HepG2 (cell line): ENCODE measurements around the gene EHD1. TPM values are rescaled to one million over a fixed set of nuclear protein-coding genes. Genes with fewer than 3 reads are reported as not detected.

Experiments used
- AGO1 ChIP-seq: fragments of 200-400 bp; formaldehyde crosslinking; IDR thresholded peaks from 2 replicates; pipeline ENCODE4 v1.6.1; 2017; ENCODE audit warnings: mild to moderate bottlenecking, low read depth, low read length, moderate library complexity; ENCODE audit not compliant: poor library complexity, severe bottlenecking
- FOXK2 ChIP-seq: fragments of 450-650 bp; IDR thresholded peaks from 2 replicates; pipeline ENCODE4 v1.6.1; 2016
- MBD4 ChIP-seq: IDR thresholded peaks from 2 replicates; pipeline ENCODE4 v1.6.1; 2012; ENCODE audit warnings: low read length, inconsistent platforms, borderline replicate concordance
- NR2C2 ChIP-seq: sonication (generic); formaldehyde crosslinking; IDR thresholded peaks from 2 replicates; pipeline ENCODE4 v1.4.0; 2020; ENCODE audit warnings: missing genetic modification reagents, mild to moderate bottlenecking, moderate library complexity, borderline replicate concordance
- SAP130 ChIP-seq: IDR thresholded peaks from 2 replicates; pipeline ENCODE4 v1.6.1; 2016; ENCODE audit warnings: low read depth
- ZBTB8A ChIP-seq: sonication (generic); formaldehyde crosslinking; IDR thresholded peaks from 2 replicates; pipeline ENCODE4 v1.4.0; 2020; ENCODE audit warnings: mild to moderate bottlenecking, low read depth, missing genetic modification reagents, borderline replicate concordance
- ZNF484 ChIP-seq: sonication (generic); formaldehyde crosslinking; IDR thresholded peaks from 2 replicates; pipeline ENCODE4 v1.5.1; 2020; ENCODE audit warnings: mild to moderate bottlenecking, low read depth, missing genetic modification reagents, borderline replicate concordance
- ZNF652 ChIP-seq: IDR thresholded peaks from 2 replicates; pipeline ENCODE4 v1.6.1; 2016; ENCODE audit warnings: low read depth, borderline replicate concordance
- ZNF672 ChIP-seq: sonication (generic); formaldehyde crosslinking; IDR thresholded peaks from 2 replicates; pipeline ENCODE4 v1.8.1; 2022; ENCODE audit warnings: missing genetic modification reagents
- ZNF784 ChIP-seq: sonication (generic); formaldehyde crosslinking; IDR thresholded peaks from 2 replicates; pipeline ENCODE4 v1.5.1; 2020; ENCODE audit warnings: missing genetic modification reagents, mild to moderate bottlenecking, borderline replicate concordance
- ZNF850 ChIP-seq: sonication (generic); formaldehyde crosslinking; conservative IDR thresholded peaks from 2 replicates; pipeline ENCODE4 v1.9.0; 2021; ENCODE audit warnings: mild to moderate bottlenecking, missing genetic modification reagents
- ZZZ3 ChIP-seq: sonication (generic); formaldehyde crosslinking; IDR thresholded peaks from 2 replicates; pipeline ENCODE4 v1.4.0; 2020; ENCODE audit warnings: missing genetic modification reagents, mild to moderate bottlenecking, borderline replicate concordance
- polyA plus RNA-seq, 8 experiments: library from polyadenylated mRNA; depleted of rRNA in 3 of 8; stranded (reverse) in 7 of 8; unstranded in 1 of 8; fragments of >200 nt; fragmentation: Illumina TruSeq in 4 of 8; extraction: Trizol in 4 of 8; gene quantifications; 2 replicates each; pipeline versions ENCODE4 v1.2.1 to v1.2.3, GENCODE V29; 2011 to 2016; ENCODE audit warnings: low read depth in 4 of 8, missing spikeins in 1 of 8, mixed read lengths in 1 of 8; ENCODE audit not compliant: insufficient read depth in 1 of 8
- total RNA-seq, 5 experiments: library from RNA; depleted of rRNA; stranded (reverse); fragments of >200 nt; fragmentation: Illumina TruSeq; extraction: Trizol; gene quantifications; 2 replicates each; pipeline ENCODE4 v1.2.3, GENCODE V29; 2016; ENCODE audit warnings: low read depth in 1 of 5
- TF ChIP-seq, protein P1 (sequence below): sonication (generic); formaldehyde crosslinking; IDR thresholded peaks from 2 replicates; pipeline ENCODE4 v1.4.0; 2020; ENCODE audit warnings: low read depth, missing genetic modification reagents
- TF ChIP-seq, protein P2 (sequence below): sonication (generic); formaldehyde crosslinking; IDR thresholded peaks from 2 replicates; pipeline ENCODE4 v1.8.0; 2023; ENCODE audit warnings: mild to moderate bottlenecking, missing genetic modification reagents
- TF ChIP-seq, protein P3 (sequence below): sonication (generic); formaldehyde crosslinking; IDR thresholded peaks from 2 replicates; pipeline ENCODE4 v1.5.0; 2020; ENCODE audit warnings: mild to moderate bottlenecking, missing genetic modification reagents
- TF ChIP-seq, protein P4 (sequence below): conservative IDR thresholded peaks from 2 replicates; pipeline ENCODE4 v1.6.1; 2018; ENCODE audit warnings: missing genetic modification reagents

Gene EHD1
- total and polyA plus RNA-seq, 2 of the 13 experiments (the other 11 are each of a cell fraction or from before 2014, with no cell fraction given), result 23.6 to 26.6 TPM

DNA sequence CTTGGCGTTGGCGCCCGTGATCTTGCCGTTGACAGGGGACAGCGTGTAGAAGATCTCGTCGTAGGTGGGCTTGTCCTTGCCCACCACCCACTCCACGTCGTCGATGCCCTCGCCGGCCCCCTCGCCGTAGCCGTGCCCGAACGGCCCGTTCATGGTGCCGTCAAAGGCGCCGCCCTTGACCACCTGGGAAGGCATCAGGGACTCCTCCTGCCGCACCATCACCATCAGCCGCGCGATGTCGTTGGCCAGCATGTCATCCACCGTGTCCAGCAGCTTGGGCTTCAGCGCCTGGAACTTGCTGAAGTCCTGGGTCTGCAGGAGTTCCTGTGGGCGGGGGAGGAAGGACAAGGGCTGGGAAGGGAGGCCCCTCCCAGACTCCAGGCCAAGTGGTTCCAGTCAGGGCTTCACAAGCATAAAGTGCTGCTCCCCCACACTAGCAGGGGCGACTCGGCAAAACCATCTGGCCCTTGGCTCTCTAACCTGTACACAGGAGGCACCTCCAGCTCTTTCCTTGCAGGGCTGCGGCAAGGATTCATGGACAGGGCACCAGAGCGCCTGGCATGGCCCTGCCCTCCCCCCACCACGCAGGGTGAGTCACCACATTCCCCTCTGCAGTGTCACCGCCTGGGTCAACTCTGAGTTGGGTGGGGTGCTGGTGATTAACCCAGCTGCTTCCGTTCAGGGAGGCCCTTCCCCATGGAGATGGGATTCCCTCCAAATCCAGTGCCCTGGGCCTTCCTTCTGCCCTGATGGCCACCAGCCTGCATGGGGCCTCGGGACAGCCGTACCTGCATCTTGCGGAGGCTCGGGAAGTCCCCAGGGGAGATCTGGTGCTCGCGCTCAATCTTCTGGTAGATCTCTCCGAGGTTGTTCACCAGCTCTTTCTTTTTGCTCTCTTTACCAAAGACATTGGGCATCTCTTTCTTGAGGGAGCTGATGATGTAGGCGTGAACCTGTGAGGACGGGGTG lies 23.6 kb downstream of the EHD1 start (continued):
- TF ChIP-seq, protein P1, sequence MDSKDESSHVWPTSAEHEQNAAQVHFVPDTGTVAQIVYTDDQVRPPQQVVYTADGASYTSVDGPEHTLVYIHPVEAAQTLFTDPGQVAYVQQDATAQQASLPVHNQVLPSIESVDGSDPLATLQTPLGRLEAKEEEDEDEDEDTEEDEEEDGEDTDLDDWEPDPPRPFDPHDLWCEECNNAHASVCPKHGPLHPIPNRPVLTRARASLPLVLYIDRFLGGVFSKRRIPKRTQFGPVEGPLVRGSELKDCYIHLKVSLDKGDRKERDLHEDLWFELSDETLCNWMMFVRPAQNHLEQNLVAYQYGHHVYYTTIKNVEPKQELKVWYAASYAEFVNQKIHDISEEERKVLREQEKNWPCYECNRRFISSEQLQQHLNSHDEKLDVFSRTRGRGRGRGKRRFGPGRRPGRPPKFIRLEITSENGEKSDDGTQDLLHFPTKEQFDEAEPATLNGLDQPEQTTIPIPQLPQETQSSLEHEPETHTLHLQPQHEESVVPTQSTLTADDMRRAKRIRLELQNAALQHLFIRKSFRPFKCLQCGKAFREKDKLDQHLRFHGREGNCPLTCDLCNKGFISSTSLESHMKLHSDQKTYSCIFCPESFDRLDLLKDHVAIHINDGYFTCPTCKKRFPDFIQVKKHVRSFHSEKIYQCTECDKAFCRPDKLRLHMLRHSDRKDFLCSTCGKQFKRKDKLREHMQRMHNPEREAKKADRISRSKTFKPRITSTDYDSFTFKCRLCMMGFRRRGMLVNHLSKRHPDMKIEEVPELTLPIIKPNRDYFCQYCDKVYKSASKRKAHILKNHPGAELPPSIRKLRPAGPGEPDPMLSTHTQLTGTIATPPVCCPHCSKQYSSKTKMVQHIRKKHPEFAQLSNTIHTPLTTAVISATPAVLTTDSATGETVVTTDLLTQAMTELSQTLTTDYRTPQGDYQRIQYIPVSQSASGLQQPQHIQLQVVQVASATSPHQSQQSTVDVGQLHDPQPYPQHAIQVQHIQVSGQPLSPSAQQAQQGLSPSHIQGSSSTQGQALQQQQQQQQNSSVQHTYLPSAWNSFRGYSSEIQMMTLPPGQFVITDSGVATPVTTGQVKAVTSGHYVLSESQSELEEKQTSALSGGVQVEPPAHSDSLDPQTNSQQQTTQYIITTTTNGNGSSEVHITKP (CRISPR knock-in tag), result peak; percentile 69; the same call in 1 of the 2 replicates
- TF ChIP-seq AGO1, result no peak
- TF ChIP-seq, protein P2, sequence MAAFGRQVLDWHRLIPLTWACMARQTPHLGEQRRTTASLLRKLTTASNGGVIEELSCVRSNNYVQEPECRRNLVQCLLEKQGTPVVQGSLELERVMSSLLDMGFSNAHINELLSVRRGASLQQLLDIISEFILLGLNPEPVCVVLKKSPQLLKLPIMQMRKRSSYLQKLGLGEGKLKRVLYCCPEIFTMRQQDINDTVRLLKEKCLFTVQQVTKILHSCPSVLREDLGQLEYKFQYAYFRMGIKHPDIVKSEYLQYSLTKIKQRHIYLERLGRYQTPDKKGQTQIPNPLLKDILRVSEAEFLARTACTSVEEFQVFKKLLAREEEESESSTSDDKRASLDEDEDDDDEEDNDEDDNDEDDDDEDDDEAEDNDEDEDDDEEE (CRISPR knock-in tag), result 0 out of 2 replicates have a peak, but pooled peaks have one; percentile 49
- TF ChIP-seq SAP130, result peak; percentile 85
- no peak for TF ChIP-seq ZBTB8A (CRISPR knock-in tag)
- TF ChIP-seq ZNF652, result peak; percentile 28; the same call in 1 of the 2 replicates
- TF ChIP-seq ZNF672 (CRISPR knock-in tag), result no peak
- TF ChIP-seq, protein P3, sequence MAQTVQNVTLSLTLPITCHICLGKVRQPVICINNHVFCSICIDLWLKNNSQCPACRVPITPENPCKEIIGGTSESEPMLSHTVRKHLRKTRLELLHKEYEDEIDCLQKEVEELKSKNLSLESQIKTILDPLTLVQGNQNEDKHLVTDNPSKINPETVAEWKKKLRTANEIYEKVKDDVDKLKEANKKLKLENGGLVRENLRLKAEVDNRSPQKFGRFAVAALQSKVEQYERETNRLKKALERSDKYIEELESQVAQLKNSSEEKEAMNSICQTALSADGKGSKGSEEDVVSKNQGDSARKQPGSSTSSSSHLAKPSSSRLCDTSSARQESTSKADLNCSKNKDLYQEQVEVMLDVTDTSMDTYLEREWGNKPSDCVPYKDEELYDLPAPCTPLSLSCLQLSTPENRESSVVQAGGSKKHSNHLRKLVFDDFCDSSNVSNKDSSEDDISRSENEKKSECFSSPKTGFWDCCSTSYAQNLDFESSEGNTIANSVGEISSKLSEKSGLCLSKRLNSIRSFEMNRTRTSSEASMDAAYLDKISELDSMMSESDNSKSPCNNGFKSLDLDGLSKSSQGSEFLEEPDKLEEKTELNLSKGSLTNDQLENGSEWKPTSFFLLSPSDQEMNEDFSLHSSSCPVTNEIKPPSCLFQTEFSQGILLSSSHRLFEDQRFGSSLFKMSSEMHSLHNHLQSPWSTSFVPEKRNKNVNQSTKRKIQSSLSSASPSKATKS (CRISPR knock-in tag), result no peak
- TF ChIP-seq MBD4, result no peak
- TF ChIP-seq ZNF850 (CRISPR knock-in tag), result no peak
- TF ChIP-seq NR2C2 (CRISPR knock-in tag), result no peak
- TF ChIP-seq FOXK2, result no peak
- TF ChIP-seq ZZZ3 (CRISPR knock-in tag), result no peak
- no peak for TF ChIP-seq ZNF784 (CRISPR knock-in tag)
- TF ChIP-seq ZNF484 (CRISPR knock-in tag), result no peak
- TF ChIP-seq, protein P4, sequence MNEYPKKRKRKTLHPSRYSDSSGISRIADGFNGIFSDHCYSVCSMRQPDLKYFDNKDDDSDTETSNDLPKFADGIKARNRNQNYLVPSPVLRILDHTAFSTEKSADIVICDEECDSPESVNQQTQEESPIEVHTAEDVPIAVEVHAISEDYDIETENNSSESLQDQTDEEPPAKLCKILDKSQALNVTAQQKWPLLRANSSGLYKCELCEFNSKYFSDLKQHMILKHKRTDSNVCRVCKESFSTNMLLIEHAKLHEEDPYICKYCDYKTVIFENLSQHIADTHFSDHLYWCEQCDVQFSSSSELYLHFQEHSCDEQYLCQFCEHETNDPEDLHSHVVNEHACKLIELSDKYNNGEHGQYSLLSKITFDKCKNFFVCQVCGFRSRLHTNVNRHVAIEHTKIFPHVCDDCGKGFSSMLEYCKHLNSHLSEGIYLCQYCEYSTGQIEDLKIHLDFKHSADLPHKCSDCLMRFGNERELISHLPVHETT, result no peak
